ENCODE data around the gene ULK3.

ULK3 gene

GRCh38 chr15:74838746-74839525 lies 4.0 kb downstream of the ULK3 start:
- Mint-ChIP-seq H3K27ac (no peak overlapping the region), H3K27me3 (no peaks in the 10 kb centered on the region), H3K4me3 (no peak overlapping the region), H3K4me1 (peaks cover 40% of the 10 kb centered on the region), H3K9me3 (no peaks in the 10 kb centered on the region)
- ATAC-seq: no peak
- DNase-seq: no peak

GRCh38 chr15:74838137-74838516 lies 4.8 kb downstream of the ULK3 start:
- no peaks in the 10 kb centered on the region for H3K9me3 Mint-ChIP-seq
- no peak overlapping the region for H3K4me3 Mint-ChIP-seq
- H3K27me3 Mint-ChIP-seq: no peaks in the 10 kb centered on the region
- DNase-seq (no peak), ATAC-seq (no peak)
- H3K27ac Mint-ChIP-seq: peak overlapping the region in 1 of 2 donors; percentile 19
- peaks cover 33% of the 10 kb centered on the region for H3K4me1 Mint-ChIP-seq

- no peaks in the 10 kb centered on the region for H3K27me3 Mint-ChIP-seq
- DNase-seq (no peak), ATAC-seq (no peak)
- H3K9me3 Mint-ChIP-seq: no peaks in the 10 kb centered on the region
- peak overlapping the region; percentile 19 to 61 for H3K27ac Mint-ChIP-seq
- peaks cover 30% of the 10 kb centered on the region for H3K4me1 Mint-ChIP-seq
- H3K4me3 Mint-ChIP-seq: no peak overlapping the region
These were observed 5.3 kb downstream of the ULK3 start for GRCh38 chr15:74837482-74838136.

GRCh38 chr15:74836846-74837245 lies 6.1 kb downstream of the ULK3 start:
- Mint-ChIP-seq H3K4me1 (peaks cover 23% of the 10 kb centered on the region), H3K4me3 (no peak overlapping the region), H3K9me3 (no peaks in the 10 kb centered on the region), H3K27me3 (no peaks in the 10 kb centered on the region), H3K27ac (no peak overlapping the region)
- DNase-seq (no peak), ATAC-seq (no peak)

- DNase-seq (peak in 1 of 2 donors; percentile 42), ATAC-seq (peak; percentile 41)
- no peak overlapping the region for H3K27ac Mint-ChIP-seq
- H3K4me1 Mint-ChIP-seq: peaks cover 10% of the 10 kb centered on the region
- no peaks in the 10 kb centered on the region for H3K9me3 Mint-ChIP-seq
- H3K27me3 Mint-ChIP-seq: peaks cover 8% of the 10 kb centered on the region
- no peak overlapping the region for H3K4me3 Mint-ChIP-seq
These were observed 7.6 kb downstream of the ULK3 start for GRCh38 chr15:74835312-74835823.

- Mint-ChIP-seq H3K27ac (no peak overlapping the region), H3K9me3 (no peaks in the 10 kb centered on the region), H3K4me3 (no peak overlapping the region), H3K4me1 (peaks cover 10% of the 10 kb centered on the region), H3K27me3 (peaks cover 17% of the 10 kb centered on the region)
- ATAC-seq (no peak), DNase-seq (no peak)
These were observed 9.4 kb downstream of the ULK3 start for GRCh38 chr15:74833376-74834107.

GRCh38 chr15:74832826-74833225 lies 10.1 kb downstream of the ULK3 start:
- Mint-ChIP-seq H3K4me3 (no peak overlapping the region), H3K4me1 (peaks cover 10% of the 10 kb centered on the region), H3K27ac (peak overlapping the region in 1 of 2 donors; percentile 68), H3K27me3 (peaks cover 24% of the 10 kb centered on the region), H3K9me3 (no peaks in the 10 kb centered on the region)
- DNase-seq: no peak
- ATAC-seq: no peak

GRCh38 chr15:74831813-74832495 lies 11.0 kb downstream of the ULK3 start:
- Mint-ChIP-seq H3K9me3 (no peaks in the 10 kb centered on the region), H3K27ac (no peak overlapping the region), H3K4me1 (peaks cover 10% of the 10 kb centered on the region), H3K4me3 (no peak overlapping the region), H3K27me3 (peaks cover 33% of the 10 kb centered on the region)
- DNase-seq: no peak
- no peak for ATAC-seq

- Mint-ChIP-seq H3K4me3 (no peak overlapping the region), H3K4me1 (peaks cover 17% of the 10 kb centered on the region), H3K27me3 (peaks cover 44% of the 10 kb centered on the region), H3K27ac (no peak overlapping the region), H3K9me3 (no peaks in the 10 kb centered on the region)
- DNase-seq (no peak), ATAC-seq (no peak)
These were observed 12.1 kb downstream of the ULK3 start for GRCh38 chr15:74830868-74831267.

- no peak overlapping the region for H3K27ac Mint-ChIP-seq
- H3K4me3 Mint-ChIP-seq: no peak overlapping the region
- peaks cover 52% of the 10 kb centered on the region for H3K27me3 Mint-ChIP-seq
- H3K4me1 Mint-ChIP-seq: peaks cover 9% of the 10 kb centered on the region
- ATAC-seq: no peak
- DNase-seq: no peak
- no peaks in the 10 kb centered on the region for H3K9me3 Mint-ChIP-seq
These were observed 13.0 kb downstream of the ULK3 start for GRCh38 chr15:74829991-74830390.

GRCh38 chr15:74829486-74829885 lies 13.5 kb downstream of the ULK3 start:
- ATAC-seq: peak; percentile 75

GRCh38 chr15:74828835-74829234 lies 14.1 kb downstream of the ULK3 start:
- H3K4me1 Mint-ChIP-seq: peaks cover 7% of the 10 kb centered on the region
- H3K9me3 Mint-ChIP-seq: no peaks in the 10 kb centered on the region
- no peak overlapping the region for H3K27ac Mint-ChIP-seq
- no peak for ATAC-seq
- DNase-seq: no peak
- H3K27me3 Mint-ChIP-seq: peaks cover 64% of the 10 kb centered on the region
- no peak overlapping the region for H3K4me3 Mint-ChIP-seq

More at GRCh38 chr15:74829486-74829885, 13.5 kb downstream of the ULK3 start:
- Mint-ChIP-seq H3K4me3 (no peak overlapping the region), H3K27ac (no peak overlapping the region), H3K27me3 (peaks cover 57% of the 10 kb centered on the region), H3K4me1 (peaks cover 7% of the 10 kb centered on the region), H3K9me3 (no peaks in the 10 kb centered on the region)
- no peak for DNase-seq

GRCh38 chr15:74827614-74828013 lies 15.3 kb downstream of the ULK3 start:
- H3K4me3 Mint-ChIP-seq: no peak overlapping the region
- H3K27me3 Mint-ChIP-seq: peaks cover 76% of the 10 kb centered on the region
- no peaks in the 10 kb centered on the region for H3K9me3 Mint-ChIP-seq
- DNase-seq (no peak), ATAC-seq (no peak)
- peaks cover 7% of the 10 kb centered on the region for H3K4me1 Mint-ChIP-seq
- no peak overlapping the region for H3K27ac Mint-ChIP-seq

GRCh38 chr15:74826921-74827320 lies 16.0 kb downstream of the ULK3 start:
- Mint-ChIP-seq H3K4me1 (peaks cover 7% of the 10 kb centered on the region), H3K9me3 (no peaks in the 10 kb centered on the region), H3K4me3 (no peak overlapping the region), H3K27ac (no peak overlapping the region), H3K27me3 (peaks cover 76% of the 10 kb centered on the region)
- ATAC-seq: no peak
- DNase-seq: no peak

GRCh38 chr15:74826364-74826819 lies 16.6 kb downstream of the ULK3 start, which contains the start of gene CPLX3:
TSS of gene CPLX3 (plus strand) at chr15:74826627. CDS start at chr15:74826704, 77 bp downstream.
- Mint-ChIP-seq H3K4me3 (no peak within 1 kb of the TSS), H3K4me1 (peaks cover 7% of the 10 kb centered on the region), H3K27ac (no peak within 1 kb of the TSS), H3K27me3 (peaks cover 76% of the 10 kb centered on the region), H3K9me3 (no peaks in the 10 kb centered on the region)
- DNase-seq (peak in 1 of 2 donors; percentile 29), ATAC-seq (peak; percentile 50)

Measured in stimulated activated naive CD8-positive, alpha-beta T cell treated with anti-CD3 and anti-CD28 coated beads, Interleukin-15, amount 100 ng/mL, for 72 hours (primary cell).